Activated CD8-positive, alpha-beta memory T cell treated with anti-CD3 and anti-CD28 coated beads for 4 hours (primary cell): ENCODE results near the gene DAZAP2.

Experiments used
- DNase-seq, 2 donors: peaks; one replicate each; pipeline ENCODE4 v3.0.0-alpha.2; 2020; ENCODE audit warnings: low read depth in 2 of 2

The DAZAP2 gene

GRCh38 chr12:51238510-51239334, at the start of gene DAZAP2:
DAZAP2 (plus strand) TSS chr12:51238826; CDS start chr12:51238908, 82 bp downstream.
- peak; percentile 83 to 88 for DNase-seq

GRCh38 chr12:51189790-51190355, 48.8 kb upstream of the DAZAP2 start:
- DNase-seq: no peak

- DNase-seq: no peak
Observed at GRCh38 chr12:51190820-51191219, 47.8 kb upstream of the DAZAP2 start.

- no peak for DNase-seq
Observed at GRCh38 chr12:51191516-51192283, 46.9 kb upstream of the DAZAP2 start.

- no peak for DNase-seq
Observed at GRCh38 chr12:51192284-51192671, 46.3 kb upstream of the DAZAP2 start.

- DNase-seq: no peak
Observed at GRCh38 chr12:51195841-51196240, 42.8 kb upstream of the DAZAP2 start.

- no peak for DNase-seq
Observed at GRCh38 chr12:51196547-51196946, 42.1 kb upstream of the DAZAP2 start.

- no peak for DNase-seq
Observed at GRCh38 chr12:51197736-51198567, 40.7 kb upstream of the DAZAP2 start.

- no peak for DNase-seq
Observed at GRCh38 chr12:51198568-51199365, 39.9 kb upstream of the DAZAP2 start.

- no peak for DNase-seq
Observed at GRCh38 chr12:51199366-51199945, 39.2 kb upstream of the DAZAP2 start.

GRCh38 chr12:51200156-51200555, 38.5 kb upstream of the DAZAP2 start:
- DNase-seq: no peak

GRCh38 chr12:51200806-51201205, 37.8 kb upstream of the DAZAP2 start:
- no peak for DNase-seq

- no peak for DNase-seq
Observed at GRCh38 chr12:51202718-51203117, 35.9 kb upstream of the DAZAP2 start.

- DNase-seq: no peak
Observed at GRCh38 chr12:51205350-51205749, 33.3 kb upstream of the DAZAP2 start.

GRCh38 chr12:51208016-51208660, 30.5 kb upstream of the DAZAP2 start:
- no peak for DNase-seq

GRCh38 chr12:51209259-51209658, 29.4 kb upstream of the DAZAP2 start:
- DNase-seq: no peak

GRCh38 chr12:51210690-51211395, 27.8 kb upstream of the DAZAP2 start:
- no peak for DNase-seq

GRCh38 chr12:51214895-51215294, 23.7 kb upstream of the DAZAP2 start:
- no peak for DNase-seq

GRCh38 chr12:51216642-51217041, 22.0 kb upstream of the DAZAP2 start:
- DNase-seq: no peak
